ENCODE measurements around the gene SCN2A. TPM values are rescaled to one million over a fixed set of nuclear protein-coding genes. Genes with fewer than 3 reads are reported as not detected.

SCN2A gene
- total and polyA plus RNA-seq, 2 of the 4 experiments (the other 2 are of a cell fraction): 0.24 to 0.54 TPM

DNA sequence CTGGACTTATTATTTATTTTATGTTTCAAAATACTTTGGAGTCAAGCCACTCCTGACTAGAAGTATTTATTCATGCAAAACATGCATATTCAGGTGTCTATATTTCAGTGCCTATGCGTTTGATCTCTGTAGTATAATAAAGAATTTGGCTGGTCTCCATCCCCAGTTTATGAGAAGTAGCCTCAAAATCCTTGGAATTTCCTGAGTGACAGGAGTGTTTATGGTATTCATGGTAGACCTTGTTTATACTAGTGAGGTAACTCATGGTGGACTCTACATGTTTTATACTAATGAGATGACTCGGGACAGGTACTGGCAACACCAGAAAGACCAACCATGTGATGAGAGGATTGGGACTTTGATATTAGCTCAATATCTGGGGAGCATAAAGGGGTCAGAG, 186.3 kb downstream of the SCN2A start:
- POLR2A ChIA-PET (ENCODE audit: unreplicated experiment): no interaction called here
- H3K79me1 ChIP-seq (ENCODE audit: low read depth in 1 of 2, low read length in 2 of 2): no peaks in the 10 kb centered on the region
- CTCF ChIA-PET: no interaction called here
- WGBS, 2 experiments (ENCODE audit: extremely low coverage in 2 of 2, insufficient read length in 1 of 2): 80% methylated on average over 1 of the region's 2 CpGs; no CpG with 5 or more reads in 1 of the 2 experiments
- H4K5ac ChIP-seq (ENCODE audit: low read depth, low read length): no peak overlapping the region
- H2AK5ac ChIP-seq (ENCODE audit: low read depth, low read length): no peak overlapping the region
- H2AFZ ChIP-seq (replicated peaks; ENCODE audit: low read length, poor library complexity): no peak overlapping the region
- no peak overlapping the region for H3K27ac ChIP-seq (ENCODE audit: insufficient read depth, low read length)
- H3K4ac ChIP-seq (ENCODE audit: low read depth, low read length): no peak overlapping the region
- H3K4me2 ChIP-seq (ENCODE audit: low read depth, low read length): no peak overlapping the region
- ATAC-seq (ENCODE audit: low read depth) (no peak), DNase-seq (no peak)
- no peak overlapping the region for H3K18ac ChIP-seq (ENCODE audit: low read depth, low read length)
- H2BK20ac ChIP-seq (ENCODE audit: low read depth, low read length): no peak overlapping the region
- no peak overlapping the region for H3K9ac ChIP-seq (ENCODE audit: low read depth, low read length)
- no peak overlapping the region for H3K56ac ChIP-seq (ENCODE audit: extremely low read depth, insufficient read depth, low read length)
- H2AK9ac ChIP-seq (replicated peaks; ENCODE audit: low read depth, low read length, poor library complexity): no peak overlapping the region
- no peak overlapping the region for H4K91ac ChIP-seq (ENCODE audit: insufficient read depth, low read depth, low read length)
- no peak overlapping the region for H2BK5ac ChIP-seq (ENCODE audit: low read depth, low read length, poor library complexity, severe bottlenecking)
- no peak overlapping the region for H3K23ac ChIP-seq (ENCODE audit: low read depth, low read length)
- no peak overlapping the region for H2BK120ac ChIP-seq (ENCODE audit: low read depth, low read length)
- no peaks in the 10 kb centered on the region for H3K4me1 ChIP-seq (ENCODE audit: control insufficient read depth, insufficient read depth, low read length)
- no TSS peak for BruUV-seq (replicated peaks)
- TF ChIP-seq SMC3 (IDR thresholded peaks at IDR 0.05; ENCODE audit: low read depth, low read length) (no peak), USF2 (IDR thresholded peaks at IDR 0.05; ENCODE audit: low read depth, low read length) (no peak), POLR2A (IDR thresholded peaks at IDR 0.05; ENCODE audit: low read depth, low read length) (no peak), MXI1 (IDR thresholded peaks at IDR 0.05; ENCODE audit: borderline replicate concordance, low read depth, low read length) (no peak), MAZ (IDR thresholded peaks at IDR 0.05; ENCODE audit: borderline replicate concordance, low read depth, low read length) (no peak), CTCF (conservative IDR thresholded peaks at IDR 0.05; ENCODE audit: low read depth, low read length) (no peak), RAD21 (IDR thresholded peaks at IDR 0.05; ENCODE audit: low read length) (no peak), RCOR1 (IDR thresholded peaks at IDR 0.05; ENCODE audit: insufficient replicate concordance, low read length) (no peak), CHD1 (IDR thresholded peaks at IDR 0.05; ENCODE audit: low read depth, low read length) (no peak), RFX5 (IDR thresholded peaks at IDR 0.05; ENCODE audit: low read depth, low read length) (no peak), BHLHE40 (IDR thresholded peaks at IDR 0.05; ENCODE audit: low read depth, low read length) (no peak), MAFK (IDR thresholded peaks at IDR 0.05; ENCODE audit: low read depth, low read length) (no peak), FOS (IDR thresholded peaks at IDR 0.05; ENCODE audit: low read depth, low read length) (no peak), NFE2L2 (IDR thresholded peaks at IDR 0.05; ENCODE audit: low read depth, low read length) (no peak), CEBPB (IDR thresholded peaks at IDR 0.05; ENCODE audit: low read depth, low read length) (no peak)
- TF ChIP-seq, protein P1, sequence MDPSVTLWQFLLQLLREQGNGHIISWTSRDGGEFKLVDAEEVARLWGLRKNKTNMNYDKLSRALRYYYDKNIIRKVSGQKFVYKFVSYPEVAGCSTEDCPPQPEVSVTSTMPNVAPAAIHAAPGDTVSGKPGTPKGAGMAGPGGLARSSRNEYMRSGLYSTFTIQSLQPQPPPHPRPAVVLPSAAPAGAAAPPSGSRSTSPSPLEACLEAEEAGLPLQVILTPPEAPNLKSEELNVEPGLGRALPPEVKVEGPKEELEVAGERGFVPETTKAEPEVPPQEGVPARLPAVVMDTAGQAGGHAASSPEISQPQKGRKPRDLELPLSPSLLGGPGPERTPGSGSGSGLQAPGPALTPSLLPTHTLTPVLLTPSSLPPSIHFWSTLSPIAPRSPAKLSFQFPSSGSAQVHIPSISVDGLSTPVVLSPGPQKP (IDR thresholded peaks at IDR 0.05; ENCODE audit: borderline replicate concordance, low read depth, low read length): no peak
- dilution Hi-C loops (cut with HindIII; ENCODE audit: low sequenced_read_pairs, unreplicated experiment): no loop called here
- H2BK15ac ChIP-seq (ENCODE audit: low read depth, low read length): no peak overlapping the region
- no peak overlapping the region for H3K4me3 ChIP-seq (ENCODE audit: insufficient read depth, low read depth, low read length)
- intact Hi-C loops (cut with micrococcal nuclease): no loop called here
- H3K9me3 ChIP-seq (ENCODE audit: control insufficient read depth, insufficient read depth, low read length): no peaks in the 10 kb centered on the region
- in situ Hi-C loops (cut with MboI; ENCODE audit: low sequenced_read_pairs): no loop called here
- no peak overlapping the region for H3K14ac ChIP-seq (replicated peaks; ENCODE audit: low read depth, low read length)
- H3K9me1 ChIP-seq (ENCODE audit: insufficient read depth, low read length): no peaks in the 10 kb centered on the region
- H4K8ac ChIP-seq (ENCODE audit: low read depth in 2 of 2, low read length in 2 of 2): no peak overlapping the region
- no peaks in the 10 kb centered on the region for H4K20me1 ChIP-seq (ENCODE audit: insufficient read depth, low read length)
- no peaks in the 10 kb centered on the region for H3K27me3 ChIP-seq (ENCODE audit: control insufficient read depth, insufficient read depth, low read length)
- H3K36me3 ChIP-seq (ENCODE audit: control insufficient read depth, insufficient read depth, low read length): no peaks in the 10 kb centered on the region
